Panc1 (cell line): ENCODE measurements around the gene GOLGA6L10.

Source experiments
- TCF7L2 ChIP-seq: IDR thresholded peaks from 2 replicates; pipeline ENCODE4 v1.6.1; 2011; ENCODE audit warnings: mild to moderate bottlenecking, low read depth, low read length, inconsistent platforms
- TF ChIP-seq, protein P1 (sequence below): fragments of 450-650 bp; IDR thresholded peaks from 2 replicates; pipeline ENCODE4 v1.5.1; 2017; ENCODE audit warnings: mild to moderate bottlenecking
- TF ChIP-seq, protein P2 (sequence below), 2 experiments: IDR thresholded peaks; 2 replicates each; pipeline ENCODE4 v1.6.1; 2011 to 2012; ENCODE audit warnings: low read depth in 2 of 2, control low read depth in 1 of 2, low read length in 1 of 2, mild to moderate bottlenecking in 1 of 2, moderate library complexity in 1 of 2; ENCODE audit not compliant: insufficient read depth in 1 of 2

DNA sequence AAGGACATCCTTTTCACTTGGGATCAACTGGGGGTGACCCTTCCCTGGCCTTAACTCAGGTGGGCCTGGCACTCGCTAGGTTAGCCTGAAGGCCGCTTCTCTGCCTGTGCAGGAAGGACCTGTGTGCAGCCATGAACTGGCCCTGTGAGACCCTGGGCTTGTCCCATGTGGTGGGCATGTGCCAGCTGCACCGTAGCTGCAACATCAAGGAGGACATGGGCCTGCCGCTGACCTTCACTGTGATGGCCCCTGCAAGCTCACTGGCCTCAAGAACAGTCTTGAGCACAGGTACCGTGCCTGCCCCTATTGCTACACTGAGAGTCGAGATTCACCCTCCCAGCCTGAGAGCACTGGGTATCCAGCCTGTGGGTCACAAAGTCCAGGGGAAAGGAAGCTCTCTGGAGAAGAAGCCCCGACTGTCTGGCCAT lies 43.6 kb downstream of the GOLGA6L10 start:
- TF ChIP-seq, protein P1, sequence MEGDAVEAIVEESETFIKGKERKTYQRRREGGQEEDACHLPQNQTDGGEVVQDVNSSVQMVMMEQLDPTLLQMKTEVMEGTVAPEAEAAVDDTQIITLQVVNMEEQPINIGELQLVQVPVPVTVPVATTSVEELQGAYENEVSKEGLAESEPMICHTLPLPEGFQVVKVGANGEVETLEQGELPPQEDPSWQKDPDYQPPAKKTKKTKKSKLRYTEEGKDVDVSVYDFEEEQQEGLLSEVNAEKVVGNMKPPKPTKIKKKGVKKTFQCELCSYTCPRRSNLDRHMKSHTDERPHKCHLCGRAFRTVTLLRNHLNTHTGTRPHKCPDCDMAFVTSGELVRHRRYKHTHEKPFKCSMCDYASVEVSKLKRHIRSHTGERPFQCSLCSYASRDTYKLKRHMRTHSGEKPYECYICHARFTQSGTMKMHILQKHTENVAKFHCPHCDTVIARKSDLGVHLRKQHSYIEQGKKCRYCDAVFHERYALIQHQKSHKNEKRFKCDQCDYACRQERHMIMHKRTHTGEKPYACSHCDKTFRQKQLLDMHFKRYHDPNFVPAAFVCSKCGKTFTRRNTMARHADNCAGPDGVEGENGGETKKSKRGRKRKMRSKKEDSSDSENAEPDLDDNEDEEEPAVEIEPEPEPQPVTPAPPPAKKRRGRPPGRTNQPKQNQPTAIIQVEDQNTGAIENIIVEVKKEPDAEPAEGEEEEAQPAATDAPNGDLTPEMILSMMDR, result no peak
- TF ChIP-seq, protein P2, sequence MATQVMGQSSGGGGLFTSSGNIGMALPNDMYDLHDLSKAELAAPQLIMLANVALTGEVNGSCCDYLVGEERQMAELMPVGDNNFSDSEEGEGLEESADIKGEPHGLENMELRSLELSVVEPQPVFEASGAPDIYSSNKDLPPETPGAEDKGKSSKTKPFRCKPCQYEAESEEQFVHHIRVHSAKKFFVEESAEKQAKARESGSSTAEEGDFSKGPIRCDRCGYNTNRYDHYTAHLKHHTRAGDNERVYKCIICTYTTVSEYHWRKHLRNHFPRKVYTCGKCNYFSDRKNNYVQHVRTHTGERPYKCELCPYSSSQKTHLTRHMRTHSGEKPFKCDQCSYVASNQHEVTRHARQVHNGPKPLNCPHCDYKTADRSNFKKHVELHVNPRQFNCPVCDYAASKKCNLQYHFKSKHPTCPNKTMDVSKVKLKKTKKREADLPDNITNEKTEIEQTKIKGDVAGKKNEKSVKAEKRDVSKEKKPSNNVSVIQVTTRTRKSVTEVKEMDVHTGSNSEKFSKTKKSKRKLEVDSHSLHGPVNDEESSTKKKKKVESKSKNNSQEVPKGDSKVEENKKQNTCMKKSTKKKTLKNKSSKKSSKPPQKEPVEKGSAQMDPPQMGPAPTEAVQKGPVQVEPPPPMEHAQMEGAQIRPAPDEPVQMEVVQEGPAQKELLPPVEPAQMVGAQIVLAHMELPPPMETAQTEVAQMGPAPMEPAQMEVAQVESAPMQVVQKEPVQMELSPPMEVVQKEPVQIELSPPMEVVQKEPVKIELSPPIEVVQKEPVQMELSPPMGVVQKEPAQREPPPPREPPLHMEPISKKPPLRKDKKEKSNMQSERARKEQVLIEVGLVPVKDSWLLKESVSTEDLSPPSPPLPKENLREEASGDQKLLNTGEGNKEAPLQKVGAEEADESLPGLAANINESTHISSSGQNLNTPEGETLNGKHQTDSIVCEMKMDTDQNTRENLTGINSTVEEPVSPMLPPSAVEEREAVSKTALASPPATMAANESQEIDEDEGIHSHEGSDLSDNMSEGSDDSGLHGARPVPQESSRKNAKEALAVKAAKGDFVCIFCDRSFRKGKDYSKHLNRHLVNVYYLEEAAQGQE (IDR thresholded peaks at IDR 0.05; ENCODE audit: insufficient read depth in 1 of 2, low read depth in 2 of 2, low read length in 1 of 2), result no peak
- no peak for TF ChIP-seq TCF7L2
